PC-9 (cell line): ENCODE data around the gene FGD4. TPM values are rescaled to one million over a fixed set of nuclear protein-coding genes. Genes with fewer than 3 reads are reported as not detected.
A peak's percentile ranks its signal among the peaks of the same experiment; 100 is the strongest.

Source experiments
- BruUV-seq: library from RNA; stranded (reverse); fragments of 400-500 nt; replicated peaks from 2 replicates; lab custom pipeline; 2021; lab: Mats Ljungman, UMichigan
- CTCF ChIA-PET: fragments of 300-600 bp; sonication (Branson Sonifier 250); formaldehyde crosslinking; loops from one replicate; lab custom pipeline; 2022; ENCODE audit warnings: antibody characterized with exemption; lab: Charles Lee
- POLR2A ChIA-PET: fragments of 300-600 bp; sonication (Branson Sonifier 250); formaldehyde crosslinking; loops from one replicate; lab custom pipeline; 2022; ENCODE audit warnings: antibody characterized with exemption; ENCODE audit not compliant: unreplicated experiment; lab: Charles Lee
- DNase-seq, 2 experiments: peaks; one replicate each; pipeline versions ENCODE4 v3.0.0 to v3.0.0-alpha.2; 2015 to 2022; ENCODE audit warnings: mixed read lengths in 1 of 2
- H2AFZ ChIP-seq: fragments of 200-600 bp; sonication (generic); 2 replicates; pipeline ENCODE4 v1.8.1; 2017; ENCODE audit warnings: antibody characterized with exemption
- H3F3A ChIP-seq: fragments of 200-600 bp; sonication (generic); 2 replicates; pipeline ENCODE4 v1.8.1; 2017; ENCODE audit warnings: antibody characterized with exemption, mild to moderate bottlenecking, low read depth; ENCODE audit not compliant: insufficient read depth
- H3K27ac ChIP-seq: fragments of 200-600 bp; sonication (generic); 2 replicates; pipeline ENCODE4 v1.6.1; 2016; ENCODE audit warnings: mixed run types
- H3K27me3 ChIP-seq: fragments of 200-600 bp; sonication (generic); 2 replicates; pipeline ENCODE4 v1.6.1; 2016; ENCODE audit warnings: low read depth, mixed run types; ENCODE audit not compliant: insufficient read depth
- H3K36me3 ChIP-seq: fragments of 200-600 bp; sonication (generic); 2 replicates; pipeline ENCODE4 v1.6.1; 2016; ENCODE audit warnings: low read depth, mixed run types
- H3K4me1 ChIP-seq: fragments of 200-600 bp; sonication (generic); replicated peaks from 2 replicates; pipeline ENCODE4 v1.6.1; 2016; ENCODE audit warnings: mixed run types; ENCODE audit not compliant: insufficient read depth
- H3K4me2 ChIP-seq: fragments of 200-600 bp; sonication (generic); 2 replicates; pipeline ENCODE4 v1.6.1; 2017; ENCODE audit warnings: mixed run types
- H3K4me3 ChIP-seq: fragments of 200-600 bp; sonication (generic); 2 replicates; pipeline ENCODE4 v1.6.1; 2016; ENCODE audit warnings: mixed run types
- H3K79me2 ChIP-seq: fragments of 200-600 bp; sonication (generic); 2 replicates; pipeline ENCODE4 v1.6.1; 2017; ENCODE audit warnings: low read depth, mixed run types
- H3K9me2 ChIP-seq: fragments of 200-600 bp; sonication (generic); 2 replicates; pipeline ENCODE4 v1.8.1; 2017; ENCODE audit warnings: mild to moderate bottlenecking; ENCODE audit not compliant: insufficient read depth
- H3K9me3 ChIP-seq: fragments of 200-600 bp; sonication (generic); 2 replicates; pipeline ENCODE4 v1.8.1; 2016; ENCODE audit warnings: low read depth; ENCODE audit not compliant: insufficient read depth
- H4K20me1 ChIP-seq: fragments of 200-600 bp; sonication (generic); 2 replicates; pipeline ENCODE4 v1.8.1; 2017; ENCODE audit not compliant: insufficient read depth
- EZH2 ChIP-seq: fragments of 200-600 bp; sonication (generic); IDR thresholded peaks from 2 replicates; pipeline ENCODE4 v1.8.0; 2017; ENCODE audit warnings: antibody characterized with exemption, low read depth
- intact Hi-C: fragments of 100-400 bp; cut with micrococcal nuclease; formaldehyde crosslinking; loops from one replicate; pipeline ENCODE4 v1.10.0; 2022; ENCODE audit not compliant: unreplicated experiment
- total RNA-seq: library from RNA; stranded (reverse); gene quantifications from 2 replicates; pipeline ENCODE4 v1.2.3, GENCODE V29; 2021
- TF ChIP-seq, protein P1 (sequence below): fragments of 200-600 bp; sonication (generic); conservative IDR thresholded peaks from 2 replicates; pipeline ENCODE4 v1.6.1; 2017; ENCODE audit warnings: mixed run types, antibody characterized with exemption, mild to moderate bottlenecking, moderate library complexity

FGD4 gene
- total RNA-seq, 1 experiment from 2014 or later: 28.3 TPM

DNA sequence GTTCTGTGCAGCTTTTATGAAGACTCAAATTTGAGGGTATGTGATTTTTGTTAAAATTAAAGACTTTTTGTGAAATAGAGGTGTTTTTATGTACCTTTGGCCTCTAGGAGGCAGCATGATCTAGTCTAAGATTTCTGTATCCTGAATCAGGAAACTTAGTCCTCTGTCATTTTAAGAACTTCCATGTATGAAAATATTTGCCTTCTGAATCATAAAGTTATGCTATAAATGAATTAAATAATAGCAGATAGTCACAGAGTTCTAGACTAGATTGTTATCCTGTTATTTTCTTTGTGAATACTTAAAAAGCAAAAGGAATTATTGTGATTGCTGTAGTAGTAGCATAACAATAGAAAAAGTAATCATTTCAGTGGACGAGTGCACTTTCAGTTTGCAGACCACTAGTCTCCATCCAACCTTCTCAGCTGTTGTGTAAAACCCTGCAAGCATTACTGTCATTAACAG lies 56.3 kb downstream of the FGD4 start:
- no peak overlapping the region for H3K4me3 ChIP-seq

DNA sequence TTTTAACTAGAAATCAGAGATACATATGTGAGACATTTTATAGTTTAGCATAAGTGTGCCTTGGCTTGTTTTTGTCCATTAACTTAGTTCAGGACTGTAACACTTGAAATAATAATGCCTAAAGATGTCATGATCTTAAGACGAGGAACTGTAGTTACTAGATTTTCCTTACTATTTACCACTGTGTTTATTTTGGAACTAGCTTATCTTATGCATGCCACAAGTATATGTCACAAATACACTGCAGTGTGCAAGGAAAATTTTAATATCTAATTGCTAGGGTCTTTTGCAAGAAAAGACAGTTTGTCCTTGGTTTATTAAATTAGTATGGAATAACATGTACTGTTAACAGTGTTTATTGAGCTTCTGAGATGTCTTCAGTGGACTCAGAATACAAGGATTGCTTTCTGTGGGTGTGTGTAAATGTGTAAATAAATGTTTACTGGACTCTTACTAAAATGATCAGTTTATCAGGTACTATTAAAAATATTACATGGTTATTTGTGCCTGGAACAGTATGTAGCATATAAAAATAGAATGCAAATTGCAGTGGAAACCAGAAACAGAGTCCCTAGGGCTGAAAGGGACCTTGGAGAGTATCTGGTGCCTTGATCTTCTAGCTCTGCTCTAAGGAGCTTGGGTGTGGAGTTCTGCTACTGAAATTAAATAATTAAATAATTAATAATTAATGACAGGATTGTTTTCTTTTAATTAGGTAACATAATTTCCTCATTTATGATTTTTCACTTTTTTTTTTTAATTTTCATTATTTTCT lies 58.1 kb downstream of the FGD4 start:
- H3K27me3 ChIP-seq: no peaks in the 10 kb centered on the region
- peak in 1 of 2 experiments; percentile 43 for DNase-seq
- intact Hi-C loops: loop anchor here (5.0 kb wide), 2 partner anchors 135 to 275 kb away; no protein-coding TSS in a partner anchor
- H3K9me2 ChIP-seq: no peaks in the 10 kb centered on the region
- no peak overlapping the region for H3K27ac ChIP-seq
- 0 out of 2 replicates have a peak overlapping the region, but pooled peaks have one; percentile 12 for H3K4me2 ChIP-seq
- no peak overlapping the region for H2AFZ ChIP-seq
- ChIA-PET CTCF (interaction anchor here (0.5 to 0.7 kb wide), 4 partner anchors 67 to 298 kb away, joined by 3 to 8 read pairs (median 4); no protein-coding TSS in a partner anchor), POLR2A (interaction anchor here (0.6 kb wide), 1 partner anchor 78 kb away, joined by 3 read pairs; no protein-coding TSS in a partner anchor)
- H3K4me1 ChIP-seq: peaks cover 34% of the 10 kb centered on the region
- TF ChIP-seq EZH2: no peak
- TF ChIP-seq, protein P1, sequence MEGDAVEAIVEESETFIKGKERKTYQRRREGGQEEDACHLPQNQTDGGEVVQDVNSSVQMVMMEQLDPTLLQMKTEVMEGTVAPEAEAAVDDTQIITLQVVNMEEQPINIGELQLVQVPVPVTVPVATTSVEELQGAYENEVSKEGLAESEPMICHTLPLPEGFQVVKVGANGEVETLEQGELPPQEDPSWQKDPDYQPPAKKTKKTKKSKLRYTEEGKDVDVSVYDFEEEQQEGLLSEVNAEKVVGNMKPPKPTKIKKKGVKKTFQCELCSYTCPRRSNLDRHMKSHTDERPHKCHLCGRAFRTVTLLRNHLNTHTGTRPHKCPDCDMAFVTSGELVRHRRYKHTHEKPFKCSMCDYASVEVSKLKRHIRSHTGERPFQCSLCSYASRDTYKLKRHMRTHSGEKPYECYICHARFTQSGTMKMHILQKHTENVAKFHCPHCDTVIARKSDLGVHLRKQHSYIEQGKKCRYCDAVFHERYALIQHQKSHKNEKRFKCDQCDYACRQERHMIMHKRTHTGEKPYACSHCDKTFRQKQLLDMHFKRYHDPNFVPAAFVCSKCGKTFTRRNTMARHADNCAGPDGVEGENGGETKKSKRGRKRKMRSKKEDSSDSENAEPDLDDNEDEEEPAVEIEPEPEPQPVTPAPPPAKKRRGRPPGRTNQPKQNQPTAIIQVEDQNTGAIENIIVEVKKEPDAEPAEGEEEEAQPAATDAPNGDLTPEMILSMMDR: no peak
- 0 out of 2 replicates have a peak, but pooled peaks cover 11% of the 10 kb centered on the region for H3F3A ChIP-seq
- no TSS peak for BruUV-seq
- no peak overlapping the region for H3K4me3 ChIP-seq
- H3K9me3 ChIP-seq: no peaks in the 10 kb centered on the region
- no peaks in the 10 kb centered on the region for H3K36me3 ChIP-seq
- peaks cover 18% of the 10 kb centered on the region for H3K79me2 ChIP-seq
- no peaks in the 10 kb centered on the region for H4K20me1 ChIP-seq

More for the DNA sequence above, 56.3 kb downstream of the FGD4 start:
- H3K9me3 ChIP-seq: no peaks in the 10 kb centered on the region
- no peaks in the 10 kb centered on the region for H3K27me3 ChIP-seq
- peak overlapping the region; percentile 43 for H3K4me2 ChIP-seq
- no peak overlapping the region for H3K27ac ChIP-seq
- no peaks in the 10 kb centered on the region for H3K9me2 ChIP-seq
- no peaks in the 10 kb centered on the region for H4K20me1 ChIP-seq
- POLR2A ChIA-PET: interaction anchor here (0.6 kb wide), 2 partner anchors 113 to 150 kb away, joined by 3 read pairs; no protein-coding TSS in a partner anchor
- intact Hi-C loops: loop anchor here (1.0 to 5.0 kb wide), 9 partner anchors 18 to 300 kb away; partner anchors contain the start of genes DNM1L, FGD4 and YARS2
- DNase-seq: peak; percentile 22 to 69
- no peaks in the 10 kb centered on the region for H3K36me3 ChIP-seq
- CTCF ChIA-PET: interaction anchor here (0.6 to 1.6 kb wide), 5 partner anchors 19 to 1052 kb away, joined by 3 to 7 read pairs (median 4); partner anchors contain the start of gene YARS2
- BruUV-seq: no TSS peak
- H3F3A ChIP-seq: 0 out of 2 replicates have a peak, but pooled peaks cover 11% of the 10 kb centered on the region
- peaks cover 34% of the 10 kb centered on the region for H3K4me1 ChIP-seq
- peaks cover 19% of the 10 kb centered on the region for H3K79me2 ChIP-seq
- no peak overlapping the region for H2AFZ ChIP-seq
- TF ChIP-seq EZH2: no peak
- TF ChIP-seq, protein P1: peak; percentile 83

DNA sequence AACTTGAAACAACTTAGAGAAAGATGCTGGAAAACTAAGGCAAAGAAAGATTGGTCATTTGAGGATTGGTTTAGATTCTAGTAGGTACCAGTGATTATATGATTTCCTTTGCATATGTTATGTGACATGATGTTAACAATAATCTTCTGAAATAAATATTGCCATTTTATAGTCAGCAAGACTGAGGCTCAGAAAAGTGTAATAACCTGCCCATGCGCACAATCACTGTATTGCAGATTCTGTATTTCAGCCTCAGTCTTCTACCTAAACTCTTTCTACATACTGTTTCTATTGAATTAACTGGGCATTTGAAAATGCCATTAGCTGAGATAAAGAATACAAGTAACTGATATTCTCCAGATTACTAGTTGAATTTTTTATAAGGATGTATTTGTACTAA lies 61.3 kb downstream of the FGD4 start:
- H3K9me3 ChIP-seq: no peaks in the 10 kb centered on the region
- H3K79me2 ChIP-seq: peaks cover 14% of the 10 kb centered on the region
- no peaks in the 10 kb centered on the region for H3K27me3 ChIP-seq
- H3K4me2 ChIP-seq: no peak overlapping the region
- no TSS peak for BruUV-seq
- H4K20me1 ChIP-seq: no peaks in the 10 kb centered on the region
- POLR2A ChIA-PET: interaction anchor here (0.5 kb wide), 1 partner anchor 1562 kb away, joined by 3 read pairs; the partner anchor contains the start of gene ALG10
- peaks cover 14% of the 10 kb centered on the region for H3K4me1 ChIP-seq
- H3K27ac ChIP-seq: no peak overlapping the region
- H3K9me2 ChIP-seq: no peaks in the 10 kb centered on the region
- intact Hi-C loops: no loop called here
- CTCF ChIA-PET: no interaction called here
- no peak overlapping the region for H3K4me3 ChIP-seq
- H2AFZ ChIP-seq: no peak overlapping the region
- no peaks in the 10 kb centered on the region for H3K36me3 ChIP-seq
- TF ChIP-seq EZH2: no peak
- TF ChIP-seq, protein P1: no peak
- no peak for DNase-seq
- H3F3A ChIP-seq: 0 out of 2 replicates have a peak, but pooled peaks cover 5% of the 10 kb centered on the region
